Upper lobe of right lung (tissue), 1 donor: ENCODE results near the gene UPK1A. TPM values are rescaled to one million over a fixed set of nuclear protein-coding genes. Genes with fewer than 3 reads are reported as not detected.

Experiments used
- ATAC-seq: fragments of 200-7000 bp; cut with Tn5 transposase; one replicate; pipeline ENCODE4 v1.9.1; 2020; ENCODE audit warnings: mild to moderate bottlenecking, moderate library complexity
- DNase-seq: peaks from one replicate; pipeline ENCODE4 v3.0.0-alpha.2; 2020
- H3K27ac ChIP-seq: fragments of 200-600 bp; one replicate; pipeline ENCODE4 v1.8.0; 2022
- H3K27me3 ChIP-seq: fragments of 200-600 bp; one replicate; pipeline ENCODE4 v1.8.0; 2022; ENCODE audit warnings: mild to moderate bottlenecking
- H3K36me3 ChIP-seq: fragments of 200-600 bp; one replicate; pipeline ENCODE4 v1.8.0; 2022
- H3K4me1 ChIP-seq: fragments of 200-600 bp; one replicate; pipeline ENCODE4 v1.8.0; 2022
- H3K4me3 ChIP-seq: fragments of 200-600 bp; one replicate; pipeline ENCODE4 v1.8.0; 2022; ENCODE audit warnings: mild to moderate bottlenecking
- H3K9me3 ChIP-seq: fragments of 200-600 bp; one replicate; pipeline ENCODE4 v1.8.0; 2022
- CTCF ChIP-seq: fragments of 200-600 bp; IDR thresholded peaks from one replicate; pipeline ENCODE4 v1.8.0; 2022; ENCODE audit warnings: antibody characterized with exemption
- intact Hi-C: fragments of 100-400 bp; cut with DNase I; formaldehyde crosslinking; loops from one replicate; pipeline ENCODE4 v1.11.0; 2022
- total RNA-seq: library from RNA; stranded (reverse); fragmentation: NEBNext Ultra II Directional; extraction: Animal tissue kit (Norgen Biotek cat#: 25700); gene quantifications from one replicate; pipeline ENCODE4 v1.2.1, GENCODE V29; 2021
- donor health status: DM: no; HTN: yes; CAD: no; lungs with severe emphysema.

Gene UPK1A
- total RNA-seq, 1 donor from 2014 or later, result not detected

GRCh38 chr19:35725216-35725861, 59.0 kb downstream of the UPK1A start:
- Histone ChIP-seq H3K9me3 (no peaks in the 10 kb centered on the region), H3K27me3 (no peaks in the 10 kb centered on the region), H3K36me3 (peaks cover 96% of the 10 kb centered on the region), H3K4me1 (no peaks in the 10 kb centered on the region), H3K27ac (no peak overlapping the region), H3K4me3 (no peak overlapping the region)
- TF ChIP-seq CTCF, result no peak
- ATAC-seq (no peak), DNase-seq (no peak)
- intact Hi-C loops, result no loop called here

GRCh38 chr19:35727053-35727955, 61.0 kb downstream of the UPK1A start:
- intact Hi-C loops, result no loop called here
- DNase-seq (no peak), ATAC-seq (no peak)
- TF ChIP-seq CTCF, result no peak
- Histone ChIP-seq H3K36me3 (peaks cover 100% of the 10 kb centered on the region), H3K27ac (no peak overlapping the region), H3K4me3 (no peak overlapping the region), H3K4me1 (no peaks in the 10 kb centered on the region), H3K9me3 (no peaks in the 10 kb centered on the region), H3K27me3 (no peaks in the 10 kb centered on the region)

Other genes with a start within 250 kb of the UPK1A start
- gene FFAR2, start 218.3 kb upstream of the UPK1A start, total RNA-seq, result 2.6 TPM
- gene KRTDAP, start 176.1 kb upstream of the UPK1A start, total RNA-seq, result not detected
- 79.8 TPM for gene DMKN, start 152.9 kb upstream of the UPK1A start, total RNA-seq
- not detected for gene SBSN, start 138.2 kb upstream of the UPK1A start, total RNA-seq
- not detected for gene GAPDHS, start 133.1 kb upstream of the UPK1A start, total RNA-seq
- 77.7 TPM for gene TMEM147, start 120.9 kb upstream of the UPK1A start, total RNA-seq
- gene ATP4A, start 102.9 kb upstream of the UPK1A start, total RNA-seq, result not detected
- not detected for gene PMIS2, start 80.3 kb upstream of the UPK1A start, total RNA-seq
- gene HAUS5, start 53.8 kb upstream of the UPK1A start, total RNA-seq, result 8.9 TPM
- 64.5 TPM for gene RBM42, start 37.5 kb upstream of the UPK1A start, total RNA-seq
- 0.72 TPM for gene ETV2, start 24.8 kb upstream of the UPK1A start, total RNA-seq
- gene COX6B1, start 18.2 kb upstream of the UPK1A start, total RNA-seq, result 226 TPM
- 0.23 TPM for gene ZBTB32, start 38.0 kb downstream of the UPK1A start, total RNA-seq
- 36.6 TPM for gene KMT2B, start 51.5 kb downstream of the UPK1A start, total RNA-seq
- gene IGFLR1, start 75.9 kb downstream of the UPK1A start, total RNA-seq, result 16.9 TPM
- gene U2AF1L4, start 78.9 kb downstream of the UPK1A start, total RNA-seq, result 26.3 TPM
- 51.0 TPM for gene PSENEN, start 79.1 kb downstream of the UPK1A start, total RNA-seq
- 11.3 TPM for gene LIN37, start 82.1 kb downstream of the UPK1A start, total RNA-seq
- gene HSPB6, start 90.5 kb downstream of the UPK1A start, total RNA-seq, result 41.3 TPM
- 18.2 TPM for gene PROSER3, start 91.7 kb downstream of the UPK1A start, total RNA-seq
- 6.8 TPM for gene ARHGAP33, start 109.0 kb downstream of the UPK1A start, total RNA-seq
- not detected for gene PRODH2, start 146.3 kb downstream of the UPK1A start, total RNA-seq
- gene NPHS1, start 186.0 kb downstream of the UPK1A start, total RNA-seq, result not detected
- gene KIRREL2, start 190.4 kb downstream of the UPK1A start, total RNA-seq, result not detected
- gene APLP1, start 202.1 kb downstream of the UPK1A start, total RNA-seq, result 7.0 TPM
- gene NFKBID, start 234.0 kb downstream of the UPK1A start, total RNA-seq, result 19.5 TPM
- 44.0 TPM for gene HCST, start 236.0 kb downstream of the UPK1A start, total RNA-seq
- 367 TPM for gene TYROBP, start 241.8 kb downstream of the UPK1A start, total RNA-seq